Fibroblast of gingiva (primary cell): ENCODE results near the gene DOHH.

ENCODE experiments used
- DNase-seq: peaks from one replicate; pipeline ENCODE4 v3.0.0-alpha.2; 2011; ENCODE audit warnings: low read depth

Gene DOHH

GRCh38 chr19:3477951-3478350 is 22.5 kb downstream of the DOHH start:
- DNase-seq: no peak

- DNase-seq: no peak
Observed at GRCh38 chr19:3477506-3477905, 23.0 kb downstream of the DOHH start.

GRCh38 chr19:3476830-3477229 is 23.6 kb downstream of the DOHH start:
- DNase-seq: no peak

- no peak for DNase-seq
Observed at GRCh38 chr19:3475449-3475848, 25.0 kb downstream of the DOHH start.

- no peak for DNase-seq
Observed at GRCh38 chr19:3474614-3475013, 25.9 kb downstream of the DOHH start.

- DNase-seq: no peak
Observed at GRCh38 chr19:3474010-3474409, 26.5 kb downstream of the DOHH start.

GRCh38 chr19:3471954-3472655 is 28.4 kb downstream of the DOHH start:
- no peak for DNase-seq

GRCh38 chr19:3470500-3471128 is 29.9 kb downstream of the DOHH start:
- no peak for DNase-seq

GRCh38 chr19:3469638-3470499 is 30.6 kb downstream of the DOHH start:
- no peak for DNase-seq

- no peak for DNase-seq
Observed at GRCh38 chr19:3468211-3468610, 32.3 kb downstream of the DOHH start.

- no peak for DNase-seq
Observed at GRCh38 chr19:3467437-3468198, 32.9 kb downstream of the DOHH start.

- DNase-seq: no peak
Observed at GRCh38 chr19:3466635-3467034, 33.8 kb downstream of the DOHH start.

- no peak for DNase-seq
Observed at GRCh38 chr19:3465552-3465951, 34.9 kb downstream of the DOHH start.

GRCh38 chr19:3464587-3465235 is 35.8 kb downstream of the DOHH start:
- DNase-seq: no peak

GRCh38 chr19:3463714-3464586 is 36.5 kb downstream of the DOHH start:
- DNase-seq: no peak

- DNase-seq: no peak
Observed at GRCh38 chr19:3462991-3463713, 37.3 kb downstream of the DOHH start.

GRCh38 chr19:3459965-3460582 is 40.4 kb downstream of the DOHH start:
- no peak for DNase-seq

- peak; percentile 86 for DNase-seq
Observed at GRCh38 chr19:3459089-3459881, 41.2 kb downstream of the DOHH start.
